ENCODE data around the gene KIF13A. TPM values are rescaled to one million over a fixed set of nuclear protein-coding genes. Genes with fewer than 3 reads are reported as not detected.

The KIF13A gene
- total RNA-seq, 1 experiment from 2014 or later = 49.3 TPM

GRCh38 chr6:17817763-17818162 lies 169.7 kb downstream of the KIF13A start:
- Histone ChIP-seq H3K4me1 (ENCODE audit: control insufficient read depth, insufficient read depth, low read length) (no peaks in the 10 kb centered on the region), H3K4me3 (ENCODE audit: low read depth in 2 of 2, low read length in 2 of 2) (no peak overlapping the region), H3K27ac (ENCODE audit: low read length) (no peak overlapping the region), H3K27me3 (ENCODE audit: control insufficient read depth, insufficient read depth, low read length) (no peaks in the 10 kb centered on the region), H3K36me3 (ENCODE audit: control insufficient read depth, insufficient read depth, low read length) (no peaks in the 10 kb centered on the region), H3K9me3 (ENCODE audit: control insufficient read depth, insufficient read depth, low read depth, low read length) (no peaks in the 10 kb centered on the region)
- ATAC-seq = no peak
- TF ChIP-seq REST (IDR thresholded peaks at IDR 0.05; ENCODE audit: insufficient read depth in 1 of 2, low read depth in 2 of 2, low read length in 1 of 2) = no peak
- no peak for TF ChIP-seq TCF7L2 (IDR thresholded peaks at IDR 0.05; ENCODE audit: low read depth, low read length)
- no peak for TF ChIP-seq CTCF (IDR thresholded peaks at IDR 0.05)
- no peak for TF ChIP-seq POLR2AphosphoS5 (IDR thresholded peaks at IDR 0.05; ENCODE audit: low read depth, low read length)
- no peak for TF ChIP-seq SIN3A (IDR thresholded peaks at IDR 0.05; ENCODE audit: borderline replicate concordance, insufficient read depth, low read depth, low read length)
- ChIA-PET CTCF (no interaction called here), POLR2A (no interaction called here)
- DNase-seq (ENCODE audit: low read depth, low spot score) = no peak
- intact Hi-C loops (cut with micrococcal nuclease; ENCODE audit: unreplicated experiment) (loop anchor here (10.0 kb wide), 1 partner anchor 307 kb away; the partner anchor contains the start of gene NHLRC1), in situ Hi-C loops (cut with HindIII; ENCODE audit: low pct_unique_long_range_greater_than_20kb, low sequenced_read_pairs) (no loop called here)
- no TSS peak for BruUV-seq (replicated peaks)

GRCh38 chr6:17816921-17817611 lies 170.4 kb downstream of the KIF13A start:
- Histone ChIP-seq H3K36me3 (ENCODE audit: control insufficient read depth, insufficient read depth, low read length) (no peaks in the 10 kb centered on the region), H3K27ac (ENCODE audit: low read length) (no peak overlapping the region), H3K27me3 (ENCODE audit: control insufficient read depth, insufficient read depth, low read length) (no peaks in the 10 kb centered on the region), H3K9me3 (ENCODE audit: control insufficient read depth, insufficient read depth, low read depth, low read length) (no peaks in the 10 kb centered on the region), H3K4me1 (ENCODE audit: control insufficient read depth, insufficient read depth, low read length) (no peaks in the 10 kb centered on the region), H3K4me3 (ENCODE audit: low read depth in 2 of 2, low read length in 2 of 2) (no peak overlapping the region)
- BruUV-seq (replicated peaks) = no TSS peak
- TF ChIP-seq CTCF (IDR thresholded peaks at IDR 0.05) = no peak
- TF ChIP-seq POLR2AphosphoS5 (IDR thresholded peaks at IDR 0.05; ENCODE audit: low read depth, low read length) = no peak
- no peak for TF ChIP-seq SIN3A (IDR thresholded peaks at IDR 0.05; ENCODE audit: borderline replicate concordance, insufficient read depth, low read depth, low read length)
- TF ChIP-seq REST (IDR thresholded peaks at IDR 0.05; ENCODE audit: insufficient read depth in 1 of 2, low read depth in 2 of 2, low read length in 1 of 2) = no peak
- no peak for TF ChIP-seq TCF7L2 (IDR thresholded peaks at IDR 0.05; ENCODE audit: low read depth, low read length)
- intact Hi-C loops (cut with micrococcal nuclease; ENCODE audit: unreplicated experiment) (loop anchor here (10.0 kb wide), 1 partner anchor 308 kb away; the partner anchor contains the start of gene NHLRC1), in situ Hi-C loops (cut with HindIII; ENCODE audit: low pct_unique_long_range_greater_than_20kb, low sequenced_read_pairs) (no loop called here)
- POLR2A ChIA-PET = no interaction called here
- DNase-seq (ENCODE audit: low read depth, low spot score) (no peak), ATAC-seq (no peak)
- CTCF ChIA-PET = interaction anchor here (0.5 kb wide), 1 partner anchor 46 kb away, joined by 3 read pairs; no protein-coding TSS in a partner anchor

All from Panc1 (cell line).